H9 (cell line): ENCODE results near the gene TXLNB. TPM values are rescaled to one million over a fixed set of nuclear protein-coding genes. Genes with fewer than 3 reads are reported as not detected.

Experiments
- DNase-seq: peaks from one replicate; pipeline ENCODE4 v3.0.0-alpha.2; 2017
- H2AFZ ChIP-seq: one replicate; pipeline ENCODE4 v1.6.1; 2013; ENCODE audit warnings: mild to moderate bottlenecking, low read length, control low read depth, moderate library complexity
- H2AK5ac ChIP-seq: 2 replicates; pipeline ENCODE4 v1.6.1; 2013; ENCODE audit warnings: low read length, control low read depth, mixed read lengths; ENCODE audit not compliant: insufficient read length
- H2BK120ac ChIP-seq: one replicate; pipeline ENCODE4 v1.6.1; 2013; ENCODE audit warnings: low read depth, mild to moderate bottlenecking, low read length, control low read depth, inconsistent platforms; ENCODE audit not compliant: poor library complexity, severe bottlenecking
- H2BK12ac ChIP-seq: 2 replicates; pipeline ENCODE4 v1.6.1; 2013; ENCODE audit warnings: low read length, control low read depth, mixed read lengths, low read depth; ENCODE audit not compliant: insufficient read length
- H2BK15ac ChIP-seq: 2 replicates; pipeline ENCODE4 v1.6.1; 2013; ENCODE audit warnings: low read depth, low read length, control low read depth
- H2BK20ac ChIP-seq: one replicate; pipeline ENCODE4 v1.6.1; 2013; ENCODE audit warnings: low read depth, mild to moderate bottlenecking, low read length, control low read depth, inconsistent platforms; ENCODE audit not compliant: poor library complexity, severe bottlenecking
- H2BK5ac ChIP-seq: 2 replicates; pipeline ENCODE4 v1.6.1; 2013; ENCODE audit warnings: low read length, control low read depth, mixed read lengths; ENCODE audit not compliant: insufficient read length
- H3K14ac ChIP-seq: 2 replicates; pipeline ENCODE4 v1.6.1; 2013; ENCODE audit warnings: low read length, control low read depth; ENCODE audit not compliant: insufficient read depth
- H3K18ac ChIP-seq: 2 replicates; pipeline ENCODE4 v1.6.1; 2013; ENCODE audit warnings: low read depth, mild to moderate bottlenecking, mixed read lengths, low read length, control low read depth; ENCODE audit not compliant: insufficient read length
- H3K23ac ChIP-seq: 2 replicates; pipeline ENCODE4 v1.6.1; 2013; ENCODE audit warnings: low read length, control low read depth, mixed read lengths, low read depth; ENCODE audit not compliant: insufficient read length
- H3K23me2 ChIP-seq: 2 replicates; pipeline ENCODE4 v1.6.1; 2013; ENCODE audit warnings: low read depth, mild to moderate bottlenecking, mixed read lengths, low read length, control low read depth; ENCODE audit not compliant: insufficient read length, poor library complexity, severe bottlenecking
- H3K27ac ChIP-seq: 2 replicates; pipeline ENCODE4 v1.5.1; 2013; ENCODE audit warnings: low read length, control low read depth, mixed read lengths, low read depth; ENCODE audit not compliant: insufficient read length
- H3K27me3 ChIP-seq: 2 replicates; pipeline ENCODE4 v1.6.1; 2013; ENCODE audit warnings: low read length, control low read depth, inconsistent platforms; ENCODE audit not compliant: insufficient read depth
- H3K4ac ChIP-seq: 2 replicates; pipeline ENCODE4 v1.6.1; 2013; ENCODE audit warnings: low read depth, mild to moderate bottlenecking, control low read depth, inconsistent platforms, low read length, moderate library complexity
- H3K4me1 ChIP-seq: 2 replicates; pipeline ENCODE4 v1.6.1; 2013; ENCODE audit warnings: low read length, control low read depth, inconsistent platforms; ENCODE audit not compliant: insufficient read depth
- H3K4me2 ChIP-seq: 2 replicates; pipeline ENCODE4 v1.6.1; 2013; ENCODE audit warnings: low read length, control low read depth, mixed read lengths; ENCODE audit not compliant: insufficient read length, insufficient read depth
- H3K56ac ChIP-seq: 2 replicates; pipeline ENCODE4 v1.6.1; 2013; ENCODE audit warnings: low read depth, mild to moderate bottlenecking, mixed read lengths, low read length, control low read depth; ENCODE audit not compliant: insufficient read length
- H3K79me1 ChIP-seq: 2 replicates; pipeline ENCODE4 v1.6.1; 2013; ENCODE audit warnings: low read depth, mild to moderate bottlenecking, moderate library complexity, low read length, control low read depth, inconsistent platforms; ENCODE audit not compliant: insufficient read depth, poor library complexity, severe bottlenecking
- H3K79me2 ChIP-seq: 2 replicates; pipeline ENCODE4 v1.6.1; 2013; ENCODE audit warnings: low read length, control low read depth, inconsistent platforms; ENCODE audit not compliant: insufficient read depth
- H3K9ac ChIP-seq: 2 replicates; pipeline ENCODE4 v1.6.1; 2013; ENCODE audit warnings: low read length, control low read depth, mixed read lengths; ENCODE audit not compliant: insufficient read length; ENCODE audit errors: extremely low read depth
- H3K9me3 ChIP-seq: one replicate; pipeline ENCODE4 v1.6.1; 2013; ENCODE audit warnings: low read depth, low read length, inconsistent platforms; ENCODE audit not compliant: control insufficient read depth
- H3T11ph ChIP-seq: one replicate; pipeline ENCODE4 v1.6.1; 2013; ENCODE audit warnings: mild to moderate bottlenecking, low read length, control low read depth, inconsistent platforms
- H4K20me1 ChIP-seq: one replicate; pipeline ENCODE4 v1.6.1; 2013; ENCODE audit not compliant: control insufficient read depth, insufficient read length, insufficient read depth
- H4K5ac ChIP-seq: 2 replicates; pipeline ENCODE4 v1.6.1; 2013; ENCODE audit warnings: low read depth, mild to moderate bottlenecking, mixed read lengths, low read length, control low read depth; ENCODE audit not compliant: insufficient read length
- H4K8ac ChIP-seq: replicated peaks from 2 replicates; pipeline ENCODE4 v1.6.1; 2013; ENCODE audit warnings: low read length, control low read depth, mixed read lengths, low read depth; ENCODE audit not compliant: insufficient read length
- H4K91ac ChIP-seq: 2 replicates; pipeline ENCODE4 v1.6.1; 2013; ENCODE audit warnings: low read depth, mild to moderate bottlenecking, moderate library complexity, mixed read lengths, low read length, control low read depth; ENCODE audit not compliant: insufficient read length
- H3K27ac Mint-ChIP-seq, 3 experiments: 2 replicates in 2 of 3; 3 replicates in 1 of 3; pipeline ENCODE4 v1.8.0; 2020 to 2021; ENCODE audit warnings: mixed read lengths in 3 of 3, mild to moderate bottlenecking in 1 of 3, moderate library complexity in 1 of 3
- H3K27me3 Mint-ChIP-seq: 2 replicates; pipeline ENCODE4 v1.8.0; 2021; ENCODE audit warnings: low read depth, mild to moderate bottlenecking, moderate library complexity, mixed read lengths
- H3K36me3 Mint-ChIP-seq, 3 experiments: 2 replicates in 2 of 3; 3 replicates in 1 of 3; pipeline ENCODE4 v1.8.0; 2020 to 2021; ENCODE audit warnings: low read depth in 3 of 3, mixed read lengths in 3 of 3; ENCODE audit not compliant: insufficient read depth in 1 of 3
- H3K4me1 Mint-ChIP-seq, 2 experiments: 2 replicates each; pipeline ENCODE4 v1.8.0; 2020; ENCODE audit warnings: mixed read lengths in 2 of 2
- H3K4me3 Mint-ChIP-seq, 2 experiments: 2 replicates in 1 of 2; 3 replicates in 1 of 2; pipeline ENCODE4 v1.8.0; 2020 to 2021; ENCODE audit warnings: mild to moderate bottlenecking in 2 of 2, mixed read lengths in 2 of 2, moderate library complexity in 1 of 2
- H3K9me3 Mint-ChIP-seq, 2 experiments: 2 replicates in 1 of 2; 3 replicates in 1 of 2; pipeline ENCODE4 v1.8.0; 2020; ENCODE audit warnings: mild to moderate bottlenecking in 2 of 2, mixed read lengths in 2 of 2, moderate library complexity in 1 of 2
- WGBS: extraction: QIAGEN DNeasy Blood & Tissue Kit; methylation state at CpG from one replicate; pipeline ENCODE4 v1.1.7; 2013; ENCODE audit warnings: missing lambda C conversion rate, low lambda C conversion rate, mixed read lengths; ENCODE audit not compliant: insufficient read length; ENCODE audit errors: extremely low coverage; 5-methylcytosine and 5-hydroxymethylcytosine counted together
- total RNA-seq: library from RNA; stranded (reverse); gene quantifications from 2 replicates; pipeline ENCODE4 v1.2.1, GENCODE V29; 2021
- TF ChIP-seq, protein P1 (sequence below): fragments of 200-600 bp; sonication (generic); conservative IDR thresholded peaks from 3 replicates; pipeline ENCODE4 v1.8.0; 2021; ENCODE audit warnings: antibody characterized with exemption, mild to moderate bottlenecking

TXLNB gene
- total RNA-seq, 1 experiment from 2014 or later: 0.04 TPM

DNA sequence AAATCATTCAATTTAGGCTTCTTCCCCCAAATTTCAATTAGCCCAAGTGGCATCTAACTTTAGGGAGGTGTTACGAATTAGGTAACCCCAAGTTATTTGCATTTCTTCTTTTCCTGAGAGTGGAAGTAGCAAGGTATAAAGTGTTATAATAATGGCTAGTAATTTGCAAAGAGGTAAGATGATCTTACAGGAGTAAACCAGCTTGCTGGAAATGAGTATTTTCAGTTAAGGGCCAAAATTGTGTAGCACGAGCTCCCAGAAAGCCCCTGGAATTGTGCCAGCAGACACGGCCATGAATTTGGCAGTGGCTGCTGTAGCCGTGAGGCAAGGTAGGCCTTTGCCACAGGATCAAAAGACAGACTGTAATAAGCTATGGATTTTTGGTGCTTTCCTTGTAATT, 44.7 kb upstream of the TXLNB start:
- no CpG with 5 or more reads among the region's 4 CpGs for WGBS
- H3K27ac Mint-ChIP-seq: no peak overlapping the region
- Histone ChIP-seq H4K8ac (no peak overlapping the region), H3K4me2 (no peak overlapping the region), H3T11ph (no peak overlapping the region), H2BK5ac (no peak overlapping the region), H3K56ac (no peak overlapping the region), H3K27me3 (no peaks in the 10 kb centered on the region), H2BK120ac (no peak overlapping the region), H3K4me1 (no peaks in the 10 kb centered on the region), H3K4ac (no peak overlapping the region), H3K18ac (no peak overlapping the region), H2AK5ac (no peak overlapping the region), H2BK15ac (no peak overlapping the region), H3K79me1 (no peaks in the 10 kb centered on the region), H3K9ac (no peak overlapping the region), H4K91ac (no peak overlapping the region), H3K79me2 (no peaks in the 10 kb centered on the region), H3K23me2 (no peaks in the 10 kb centered on the region), H4K5ac (no peak overlapping the region), H3K23ac (no peak overlapping the region), H2BK20ac (no peak overlapping the region), H4K20me1 (no peaks in the 10 kb centered on the region), H3K27ac (no peak overlapping the region), H3K9me3 (no peaks in the 10 kb centered on the region), H2AFZ (no peak overlapping the region), H2BK12ac (no peak overlapping the region), H3K14ac (no peak overlapping the region)
- H3K4me1 Mint-ChIP-seq: peaks cover 5 to 9% of the 10 kb centered on the region in 2 experiments
- no peaks in the 10 kb centered on the region; a peak in 1 of 5 replicates for H3K9me3 Mint-ChIP-seq
- no peak for DNase-seq
- H3K4me3 Mint-ChIP-seq: no peak overlapping the region
- TF ChIP-seq, protein P1, sequence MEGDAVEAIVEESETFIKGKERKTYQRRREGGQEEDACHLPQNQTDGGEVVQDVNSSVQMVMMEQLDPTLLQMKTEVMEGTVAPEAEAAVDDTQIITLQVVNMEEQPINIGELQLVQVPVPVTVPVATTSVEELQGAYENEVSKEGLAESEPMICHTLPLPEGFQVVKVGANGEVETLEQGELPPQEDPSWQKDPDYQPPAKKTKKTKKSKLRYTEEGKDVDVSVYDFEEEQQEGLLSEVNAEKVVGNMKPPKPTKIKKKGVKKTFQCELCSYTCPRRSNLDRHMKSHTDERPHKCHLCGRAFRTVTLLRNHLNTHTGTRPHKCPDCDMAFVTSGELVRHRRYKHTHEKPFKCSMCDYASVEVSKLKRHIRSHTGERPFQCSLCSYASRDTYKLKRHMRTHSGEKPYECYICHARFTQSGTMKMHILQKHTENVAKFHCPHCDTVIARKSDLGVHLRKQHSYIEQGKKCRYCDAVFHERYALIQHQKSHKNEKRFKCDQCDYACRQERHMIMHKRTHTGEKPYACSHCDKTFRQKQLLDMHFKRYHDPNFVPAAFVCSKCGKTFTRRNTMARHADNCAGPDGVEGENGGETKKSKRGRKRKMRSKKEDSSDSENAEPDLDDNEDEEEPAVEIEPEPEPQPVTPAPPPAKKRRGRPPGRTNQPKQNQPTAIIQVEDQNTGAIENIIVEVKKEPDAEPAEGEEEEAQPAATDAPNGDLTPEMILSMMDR: no peak
- H3K36me3 Mint-ChIP-seq: peaks cover 0 to 4% (median 0%) of the 10 kb centered on the region in 3 experiments; a peak in 1 of 7 replicates
- no peaks in the 10 kb centered on the region for H3K27me3 Mint-ChIP-seq
